ENCODE results near the gene WDR7.

WDR7 gene

DNA sequence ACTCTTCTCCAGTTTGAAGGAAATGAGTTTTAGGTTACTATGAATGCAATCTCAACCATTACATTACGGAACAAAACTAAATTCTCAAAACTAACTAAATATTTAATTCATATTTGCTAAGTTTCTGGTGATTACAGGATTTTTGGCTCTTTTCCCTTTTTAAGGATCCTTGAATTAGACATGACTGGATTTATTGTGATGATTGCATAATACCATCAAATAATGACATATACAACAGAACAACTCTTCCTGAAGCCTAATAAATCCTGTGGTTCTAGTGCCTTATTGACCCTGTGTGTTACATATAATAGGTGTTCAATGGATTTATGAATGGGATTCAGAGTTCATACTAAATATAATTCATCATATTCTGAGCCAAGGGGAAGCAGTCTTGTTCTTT, 90.5 kb downstream of the WDR7 start:
- in situ Hi-C loops (cut with HindIII; ENCODE audit: low sequenced_read_pairs): no loop called here
- DNase-seq (ENCODE audit: low read depth, low spot score): no peak
- no peak overlapping the region for H3K4me3 ChIP-seq (ENCODE audit: low read depth, low read length)
- TF ChIP-seq, protein P1, sequence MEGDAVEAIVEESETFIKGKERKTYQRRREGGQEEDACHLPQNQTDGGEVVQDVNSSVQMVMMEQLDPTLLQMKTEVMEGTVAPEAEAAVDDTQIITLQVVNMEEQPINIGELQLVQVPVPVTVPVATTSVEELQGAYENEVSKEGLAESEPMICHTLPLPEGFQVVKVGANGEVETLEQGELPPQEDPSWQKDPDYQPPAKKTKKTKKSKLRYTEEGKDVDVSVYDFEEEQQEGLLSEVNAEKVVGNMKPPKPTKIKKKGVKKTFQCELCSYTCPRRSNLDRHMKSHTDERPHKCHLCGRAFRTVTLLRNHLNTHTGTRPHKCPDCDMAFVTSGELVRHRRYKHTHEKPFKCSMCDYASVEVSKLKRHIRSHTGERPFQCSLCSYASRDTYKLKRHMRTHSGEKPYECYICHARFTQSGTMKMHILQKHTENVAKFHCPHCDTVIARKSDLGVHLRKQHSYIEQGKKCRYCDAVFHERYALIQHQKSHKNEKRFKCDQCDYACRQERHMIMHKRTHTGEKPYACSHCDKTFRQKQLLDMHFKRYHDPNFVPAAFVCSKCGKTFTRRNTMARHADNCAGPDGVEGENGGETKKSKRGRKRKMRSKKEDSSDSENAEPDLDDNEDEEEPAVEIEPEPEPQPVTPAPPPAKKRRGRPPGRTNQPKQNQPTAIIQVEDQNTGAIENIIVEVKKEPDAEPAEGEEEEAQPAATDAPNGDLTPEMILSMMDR (IDR thresholded peaks at IDR 0.05; ENCODE audit: low read depth, low read length): no peak

DNA sequence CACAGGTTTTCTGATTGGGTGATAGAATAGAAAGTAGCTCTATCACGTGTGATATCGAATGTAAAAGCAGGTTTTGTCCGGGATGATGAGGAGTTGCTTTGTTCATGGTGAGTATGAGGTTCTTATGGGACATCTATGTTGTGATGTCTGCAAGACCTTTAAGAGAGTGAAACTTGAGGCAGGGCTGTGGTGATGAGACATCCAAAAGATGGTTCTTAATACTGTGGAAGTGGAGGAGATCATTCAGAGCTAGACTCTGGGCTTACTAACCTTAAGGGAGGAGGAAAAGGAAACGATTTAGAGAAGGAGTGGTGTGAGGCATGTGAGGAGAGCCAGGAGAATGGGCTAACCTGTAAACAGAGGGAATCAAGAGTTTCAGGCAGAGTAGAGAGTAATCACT, 92.0 kb downstream of the WDR7 start:
- in situ Hi-C loops (cut with HindIII; ENCODE audit: low sequenced_read_pairs): no loop called here
- H3K4me3 ChIP-seq (ENCODE audit: low read depth, low read length): no peak overlapping the region

DNA sequence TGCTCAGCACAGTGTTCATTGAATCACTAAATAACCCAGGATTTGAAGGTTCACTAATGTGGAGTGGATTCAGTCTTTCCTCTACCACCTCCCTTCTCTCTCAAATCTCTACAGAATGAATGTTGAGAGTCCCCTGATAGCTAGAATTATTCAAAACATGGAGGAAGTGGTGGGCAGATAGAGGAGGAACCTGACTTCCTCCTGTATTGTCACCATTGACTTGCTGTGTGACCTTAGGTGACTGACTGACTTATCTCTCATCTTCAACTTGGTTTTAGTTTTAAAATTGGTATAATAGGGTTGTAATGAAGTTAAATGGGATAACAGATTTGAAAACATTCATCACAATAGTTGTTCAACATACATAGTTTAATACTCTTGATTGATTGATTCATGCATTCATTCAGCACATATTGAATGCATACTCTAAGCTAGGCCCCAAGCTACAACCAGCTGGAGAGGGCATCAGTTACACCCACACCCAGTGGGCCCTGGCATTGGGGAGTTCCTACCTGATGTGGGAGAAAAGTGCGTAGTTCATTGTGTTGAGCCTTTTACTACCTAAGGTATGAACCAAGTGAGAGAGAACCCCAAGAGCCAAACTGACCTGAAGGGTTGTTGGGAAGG, 96.0 kb downstream of the WDR7 start:
- TF ChIP-seq, protein P1 (IDR thresholded peaks at IDR 0.05; ENCODE audit: low read depth, low read length): no peak
- DNase-seq (ENCODE audit: low read depth, low spot score): no peak
- in situ Hi-C loops (cut with HindIII; ENCODE audit: low sequenced_read_pairs): no loop called here
- no peak overlapping the region for H3K4me3 ChIP-seq (ENCODE audit: low read depth, low read length)

More for the DNA sequence above, 92.0 kb downstream of the WDR7 start:
- TF ChIP-seq, protein P1 (IDR thresholded peaks at IDR 0.05; ENCODE audit: low read depth, low read length): no peak
- no peak for DNase-seq (ENCODE audit: low read depth, low spot score)

DNA sequence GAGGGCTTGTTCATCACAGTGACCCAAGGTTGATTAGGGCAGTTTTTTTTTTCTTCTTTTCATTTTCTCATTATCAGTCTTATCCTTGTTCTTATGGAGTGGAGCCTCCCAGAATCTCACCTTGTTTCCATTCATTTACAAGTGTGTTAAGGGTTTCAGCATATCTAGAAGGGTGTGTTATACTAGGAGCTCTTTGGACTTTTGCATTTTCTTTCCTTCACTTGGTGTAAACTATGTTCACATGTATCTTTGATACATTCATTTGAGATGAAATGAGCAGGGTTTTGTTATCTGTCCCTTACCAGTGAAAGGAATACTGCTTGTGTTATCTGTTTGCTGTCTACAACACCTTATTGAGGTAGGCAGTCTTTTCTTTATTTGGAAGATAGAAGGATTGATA, 96.7 kb downstream of the WDR7 start:
- TF ChIP-seq, protein P1 (IDR thresholded peaks at IDR 0.05; ENCODE audit: low read depth, low read length): no peak
- no peak for DNase-seq (ENCODE audit: low read depth, low spot score)
- H3K4me3 ChIP-seq (ENCODE audit: low read depth, low read length): no peak overlapping the region
- in situ Hi-C loops (cut with HindIII; ENCODE audit: low sequenced_read_pairs): no loop called here

DNA sequence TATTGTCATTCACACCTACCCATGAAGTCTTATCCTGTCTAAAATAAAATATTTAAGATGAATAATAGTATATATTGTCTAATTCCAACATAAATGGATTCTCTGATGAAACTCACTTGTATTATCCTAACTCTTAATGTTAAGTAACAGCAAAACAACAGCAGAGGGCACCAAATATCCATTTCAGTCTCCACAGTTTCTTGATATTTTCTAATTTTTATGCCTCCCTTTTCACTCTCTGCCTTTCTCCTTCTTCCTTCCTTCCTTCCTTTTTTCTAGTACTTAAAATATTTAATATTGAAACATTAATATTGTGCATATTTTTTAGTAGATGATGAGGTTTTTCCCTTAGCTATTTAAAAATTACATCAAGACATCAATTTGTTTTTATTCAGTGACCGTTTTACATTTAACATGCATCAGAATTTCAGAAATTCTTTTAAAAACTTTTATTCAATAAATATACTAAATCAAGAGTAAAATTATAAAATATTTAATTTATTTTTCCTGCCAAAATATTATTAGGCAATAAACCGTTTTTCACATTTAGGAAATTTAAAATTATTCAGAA, 97.6 kb downstream of the WDR7 start:
- H3K4me3 ChIP-seq (ENCODE audit: low read depth, low read length): no peak overlapping the region
- in situ Hi-C loops (cut with HindIII; ENCODE audit: low sequenced_read_pairs): no loop called here
- TF ChIP-seq, protein P1 (IDR thresholded peaks at IDR 0.05; ENCODE audit: low read depth, low read length): peak; percentile 49
- peak; percentile 51 for DNase-seq (ENCODE audit: low read depth, low spot score)

DNA sequence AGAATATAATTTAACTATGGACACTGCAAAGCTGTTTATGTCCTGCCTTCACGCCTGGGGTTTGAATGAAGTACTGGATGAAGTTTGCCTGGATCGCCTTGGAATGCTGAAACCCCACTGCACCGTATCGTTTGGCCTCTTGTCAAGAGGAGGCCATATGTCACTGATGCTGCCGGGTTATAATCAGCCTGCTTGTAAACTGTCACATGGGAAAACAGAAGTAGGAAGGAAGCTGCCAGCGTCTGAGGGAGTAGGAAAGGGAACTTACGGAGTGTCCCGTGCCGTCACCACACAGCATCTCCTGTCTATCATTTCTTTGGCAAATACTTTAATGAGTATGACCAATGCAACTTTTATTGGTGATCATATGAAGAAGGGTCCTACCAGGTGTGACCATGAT, 105.8 kb downstream of the WDR7 start:
- in situ Hi-C loops (cut with HindIII; ENCODE audit: low sequenced_read_pairs): no loop called here
- no peak overlapping the region for H3K4me3 ChIP-seq (ENCODE audit: low read depth, low read length)
- DNase-seq (ENCODE audit: low read depth, low spot score): no peak
- TF ChIP-seq, protein P1 (IDR thresholded peaks at IDR 0.05; ENCODE audit: low read depth, low read length): no peak

Data from astrocyte of the spinal cord (primary cell).